HL-60 (cell line): ENCODE measurements around the gene MRAP2.

Experiments
- DNase-seq, 2 experiments: peaks; one replicate each; pipeline ENCODE4 v3.0.0-alpha.2; 2010 to 2020; ENCODE audit warnings: low read depth in 1 of 2, low spot score in 1 of 2
- H3K27ac ChIP-seq: fragments of 250-450 bp; sonication (Bioruptor Pico); replicated peaks from 2 replicates; pipeline ENCODE4 v1.5.1; 2020; ENCODE audit warnings: mild to moderate bottlenecking, moderate library complexity
- H3K27me3 ChIP-seq: fragments of 250-450 bp; sonication (Bioruptor Pico); 2 replicates; pipeline ENCODE4 v1.5.1; 2021; ENCODE audit warnings: mild to moderate bottlenecking, moderate library complexity; ENCODE audit not compliant: insufficient read depth, poor library complexity, severe bottlenecking
- H3K4me3 ChIP-seq: replicated peaks from 2 replicates; pipeline ENCODE4 v1.5.1; 2011; ENCODE audit warnings: mild to moderate bottlenecking, control low read depth, low read length; ENCODE audit not compliant: insufficient read depth
- CTCF ChIP-seq: IDR thresholded peaks from one replicate; pipeline ENCODE4 v1.5.1; 2011; ENCODE audit warnings: low read length, control low read depth, inconsistent platforms; ENCODE audit not compliant: insufficient read depth
- GABPA ChIP-seq: IDR thresholded peaks from 2 replicates; pipeline ENCODE4 v1.6.1; 2012; ENCODE audit warnings: low read depth
- POLR2AphosphoS5 ChIP-seq: IDR thresholded peaks from 2 replicates; pipeline ENCODE4 v1.6.1; 2012; ENCODE audit warnings: low read depth
- REST ChIP-seq: IDR thresholded peaks from 2 replicates; pipeline ENCODE4 v1.6.1; 2012; ENCODE audit warnings: low read depth; ENCODE audit not compliant: insufficient replicate concordance
- SPI1 ChIP-seq: IDR thresholded peaks from 2 replicates; pipeline ENCODE4 v1.6.1; 2012; ENCODE audit warnings: low read depth, mild to moderate bottlenecking, borderline replicate concordance
- long read RNA-seq: library from polyadenylated mRNA; unstranded; transcript quantifications from one replicate; pipeline ENCODE4 v2.0.0, GENCODE V29; 2020

MRAP2 gene
- long read RNA-seq: 0 reads

GRCh38 chr6:84033523-84034451 lies at the start of gene MRAP2:
MRAP2 (plus strand) TSS chr6:84033772; CDS start chr6:84055319, 21,547 bp downstream.
- H3K4me3 ChIP-seq: peak within 1 kb of the TSS; percentile 55
- peak in 1 of 2 experiments; percentile 16 for DNase-seq

GRCh38 chr6:83984411-83984810 lies 49.2 kb upstream of the MRAP2 start:
- no peak overlapping the region for H3K27ac ChIP-seq

More at GRCh38 chr6:84033523-84034451, at the start of gene MRAP2:
- Histone ChIP-seq H3K27ac (no peak within 1 kb of the TSS), H3K27me3 (no peaks in the 10 kb centered on the region)
- TF ChIP-seq POLR2AphosphoS5: no peak
- no peak for TF ChIP-seq GABPA

GRCh38 chr6:83985308-83985713 lies 48.3 kb upstream of the MRAP2 start:
- Histone ChIP-seq H3K27me3 (no peaks in the 10 kb centered on the region), H3K27ac (no peak overlapping the region), H3K4me3 (no peak overlapping the region)
- DNase-seq: no peak
- TF ChIP-seq POLR2AphosphoS5: no peak
- TF ChIP-seq CTCF: no peak
- TF ChIP-seq GABPA: no peak
- TF ChIP-seq SPI1: no peak
- TF ChIP-seq REST: no peak

More at GRCh38 chr6:83984411-83984810, 49.2 kb upstream of the MRAP2 start:
- TF ChIP-seq POLR2AphosphoS5 (no peak), GABPA (no peak), CTCF (no peak), REST (no peak), SPI1 (no peak)
- no peak for DNase-seq
- Histone ChIP-seq H3K4me3 (no peak overlapping the region), H3K27me3 (no peaks in the 10 kb centered on the region)

- Histone ChIP-seq H3K4me3 (no peak overlapping the region), H3K27me3 (no peaks in the 10 kb centered on the region), H3K27ac (no peak overlapping the region)
- TF ChIP-seq CTCF (no peak), GABPA (no peak), SPI1 (no peak), REST (no peak), POLR2AphosphoS5 (no peak)
- DNase-seq: no peak
These were observed 47.9 kb upstream of the MRAP2 start for GRCh38 chr6:83985715-83986114.
